Measurements from ENCODE around the gene PXK. TPM values are rescaled to one million over a fixed set of nuclear protein-coding genes. Genes with fewer than 3 reads are reported as not detected.

PXK gene
- total RNA-seq, 2 donors from 2014 or later: 19.6 to 21.8 TPM

GRCh38 chr3:58427661-58428361 lies 95.1 kb downstream of the PXK start:
- DNase-seq (ENCODE audit: low spot score): no peak
- WGBS: 40% methylated on average over 7 of the region's 7 CpGs
- Histone ChIP-seq H3K27ac (peak overlapping the region in 1 of 2 donors; percentile 67), H3K4me3 (no peak overlapping the region), H3K9me3 (no peaks in the 10 kb centered on the region), H3K27me3 (replicated peaks; ENCODE audit: insufficient read depth) (no peaks in the 10 kb centered on the region), H3K36me3 (peaks cover 0 to 12% of the 10 kb centered on the region in 2 donors), H3K4me1 (replicated peaks) (peaks cover 5% of the 10 kb centered on the region)
- intact Hi-C loops (cut with DNase I): no loop called here
- TF ChIP-seq POLR2AphosphoS5 (IDR thresholded peaks at IDR 0.05) (no peak), CTCF (IDR thresholded peaks at IDR 0.05) (no peak), POLR2A (IDR thresholded peaks at IDR 0.05) (no peak)

- intact Hi-C loops (cut with DNase I): loop anchor here (10.0 kb wide), 1 partner anchor 195 kb away; no protein-coding TSS in a partner anchor
- H3K27ac ChIP-seq: peak overlapping the region in 1 of 2 donors; percentile 67
- H3K4me1 ChIP-seq (replicated peaks): peaks cover 5% of the 10 kb centered on the region
- H3K36me3 ChIP-seq: peaks cover 0 to 12% of the 10 kb centered on the region in 2 donors
- 0% methylated on average over 1 of the region's 1 CpG for WGBS
- H3K4me3 ChIP-seq: no peak overlapping the region
- no peaks in the 10 kb centered on the region for H3K27me3 ChIP-seq (replicated peaks; ENCODE audit: insufficient read depth)
- TF ChIP-seq POLR2A (IDR thresholded peaks at IDR 0.05) (no peak), POLR2AphosphoS5 (IDR thresholded peaks at IDR 0.05) (no peak), CTCF (IDR thresholded peaks at IDR 0.05) (no peak)
- no peak for DNase-seq (ENCODE audit: low spot score)
- no peaks in the 10 kb centered on the region for H3K9me3 ChIP-seq
These were observed 97.0 kb downstream of the PXK start for GRCh38 chr3:58429657-58430056.

GRCh38 chr3:58432905-58433304 lies 100.2 kb downstream of the PXK start:
- peak overlapping the region; percentile 68 to 82 for H3K4me3 ChIP-seq
- H3K4me1 ChIP-seq (replicated peaks): peaks cover 5% of the 10 kb centered on the region
- TF ChIP-seq POLR2A (IDR thresholded peaks at IDR 0.05): no peak
- TF ChIP-seq CTCF (IDR thresholded peaks at IDR 0.05): no peak
- TF ChIP-seq POLR2AphosphoS5 (IDR thresholded peaks at IDR 0.05): no peak
- H3K36me3 ChIP-seq: peaks cover 0 to 12% of the 10 kb centered on the region in 2 donors
- intact Hi-C loops (cut with DNase I): loop anchor here (10.0 kb wide), 1 partner anchor 192 kb away; no protein-coding TSS in a partner anchor
- WGBS: 64% methylated on average over 6 of the region's 6 CpGs
- no peaks in the 10 kb centered on the region for H3K9me3 ChIP-seq
- DNase-seq (ENCODE audit: low spot score): no peak
- H3K27ac ChIP-seq: peak overlapping the region; percentile 88 to 93
- no peaks in the 10 kb centered on the region for H3K27me3 ChIP-seq (replicated peaks; ENCODE audit: insufficient read depth)

- Histone ChIP-seq H3K36me3 (peaks cover 0 to 12% of the 10 kb centered on the region in 2 donors), H3K4me3 (peak within 1 kb of the TSS; percentile 68 to 82), H3K9me3 (no peaks in the 10 kb centered on the region), H3K4me1 (replicated peaks) (peaks cover 3% of the 10 kb centered on the region), H3K27me3 (replicated peaks; ENCODE audit: insufficient read depth) (no peaks in the 10 kb centered on the region), H3K27ac (peak within 1 kb of the TSS; percentile 88 to 93)
- intact Hi-C loops (cut with DNase I): loop anchor here (10.0 kb wide), 1 partner anchor 191 kb away; no protein-coding TSS in a partner anchor
- TF ChIP-seq POLR2A (IDR thresholded peaks at IDR 0.05) (peak; percentile 70), POLR2AphosphoS5 (IDR thresholded peaks at IDR 0.05) (peak; percentile 84), CTCF (IDR thresholded peaks at IDR 0.05) (peak in 1 of 4 experiments; percentile 18)
- DNase-seq (ENCODE audit: low spot score): peak; percentile 87
- WGBS: 1% methylated on average over 48 of the region's 67 CpGs
These were observed 100.9 kb downstream of the PXK start, which contains the start of gene PDHB for GRCh38 chr3:58433400-58434167. PDHB (minus strand) TSS chr3:58433832; CDS start chr3:58433809, 23 bp downstream.
